ENCODE data around the gene SLC45A1.
"Not testable (repeated sequence)": the region's sequence is repeated elsewhere in the genome, so short reads cannot be mapped to it uniquely, and the experiment has no call there.

The SLC45A1 gene

DNA sequence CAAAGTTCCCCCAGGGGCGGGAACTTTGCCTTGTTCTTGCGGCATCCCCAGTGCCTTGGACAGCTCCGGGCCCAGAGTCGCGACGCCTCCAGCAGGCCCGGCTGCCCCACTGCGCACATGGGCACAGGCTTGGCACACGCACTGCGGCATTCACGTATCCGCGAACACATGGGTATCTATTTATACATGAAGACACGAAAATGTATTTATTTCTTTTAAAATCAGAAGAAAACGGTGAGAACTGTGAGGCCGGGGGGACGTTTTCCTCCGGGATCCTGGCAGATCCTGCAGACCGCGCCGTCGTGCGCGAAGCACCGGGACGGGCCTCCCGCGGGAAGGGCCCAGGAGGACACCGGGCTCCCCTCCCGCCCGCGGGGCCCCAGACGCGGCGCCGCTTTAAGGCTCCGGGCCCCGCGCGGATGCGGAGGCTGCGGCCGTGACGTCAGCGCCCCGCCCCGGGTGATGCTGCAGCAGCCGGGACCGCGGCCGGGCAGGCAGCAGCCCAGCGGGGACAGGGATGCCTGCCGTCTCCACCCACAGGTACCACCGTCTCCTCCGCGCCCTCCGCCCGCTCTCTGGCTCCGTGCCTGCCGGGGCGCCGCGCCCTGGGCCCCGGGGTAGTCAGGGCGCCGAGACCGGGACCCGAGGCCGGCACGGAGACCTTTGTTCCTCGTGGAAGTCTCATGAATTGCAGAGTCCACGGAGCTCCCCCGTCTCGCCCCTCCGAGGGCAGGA, at the start of gene SLC45A1:
TSS of gene SLC45A1 (plus strand) at position 468 of the 735 bp plus-strand sequence. CDS start 6,216 bp downstream, outside the sequence.
- peak; percentile 58 to 67 for DNase-seq (ENCODE audit: low read depth in 2 of 2)

DNA sequence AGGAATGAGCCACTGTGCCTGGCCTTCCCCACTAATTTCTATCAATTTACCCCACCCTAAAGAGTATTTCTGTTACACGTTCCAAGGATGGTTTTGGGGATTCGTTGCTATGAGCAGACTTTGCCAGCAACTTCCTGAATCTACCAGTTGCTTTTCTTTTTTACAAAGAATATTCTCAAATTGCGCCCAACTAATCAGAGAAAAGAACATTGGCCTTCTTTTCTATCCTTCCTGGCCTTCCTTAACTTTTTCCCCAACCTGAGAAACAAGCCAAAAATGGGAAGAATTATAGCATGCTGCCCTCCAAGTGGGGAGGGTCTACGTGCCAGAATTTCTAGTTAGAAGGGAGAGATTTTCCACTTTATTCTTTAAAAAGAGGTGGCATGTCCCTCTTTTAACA, 44.9 kb upstream of the SLC45A1 start:
- DNase-seq (ENCODE audit: low read depth in 2 of 2) = no peak

DNA sequence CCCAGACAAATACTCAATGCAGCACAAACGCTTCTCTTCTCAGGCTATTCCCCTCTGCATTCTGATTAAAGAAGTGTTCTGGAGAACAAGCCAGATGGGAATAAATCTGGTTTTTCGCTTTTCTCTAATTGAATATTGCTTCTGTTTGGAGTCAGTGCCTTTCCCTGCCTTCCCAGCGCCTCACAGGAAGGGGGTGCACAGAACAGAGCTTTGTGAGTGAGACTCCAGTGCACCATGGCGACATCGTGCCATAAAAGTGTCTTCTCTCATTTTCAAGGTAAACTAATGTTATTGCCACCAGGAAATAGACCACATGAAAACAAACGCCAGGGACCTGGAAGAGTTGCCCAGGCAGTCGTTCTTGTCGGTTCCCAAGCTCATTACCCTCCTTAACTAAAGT, 43.6 kb upstream of the SLC45A1 start:
- no peak for DNase-seq (ENCODE audit: low read depth in 2 of 2)

DNA sequence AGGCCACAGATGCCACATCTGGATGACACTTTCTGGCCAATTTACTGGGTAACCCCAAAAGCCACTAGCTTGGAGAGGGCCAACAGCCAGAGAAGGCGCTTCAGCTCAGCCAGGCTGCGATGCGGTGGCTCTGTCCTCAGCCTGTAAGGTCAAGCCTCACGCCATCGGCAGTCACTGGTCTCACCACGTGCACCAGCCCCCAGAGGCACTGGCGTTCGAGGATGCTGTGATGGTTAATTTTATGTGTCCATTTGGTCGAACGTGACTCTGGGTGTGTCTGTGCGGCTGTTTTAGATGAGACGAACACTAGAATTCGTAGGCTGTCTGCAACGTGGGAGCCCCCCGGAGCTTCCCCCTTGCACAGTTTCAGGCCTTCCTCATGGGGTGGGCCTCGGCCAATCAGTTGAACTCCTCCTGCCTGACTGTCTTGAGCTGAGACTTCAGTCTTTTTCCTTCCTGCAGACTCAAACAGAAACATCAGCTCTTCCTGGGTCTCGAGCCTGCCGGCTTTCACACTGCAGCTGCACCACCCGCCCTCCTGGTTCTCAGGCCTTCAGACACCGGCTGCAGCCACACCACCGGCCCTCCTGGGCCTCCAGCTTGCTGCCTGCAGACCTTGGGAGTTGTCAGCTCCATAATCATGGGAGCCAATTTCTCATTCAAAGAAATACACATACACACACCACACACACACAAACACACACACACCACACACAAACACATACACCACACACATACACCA, 41.6 kb upstream of the SLC45A1 start:
- no peak for DNase-seq (ENCODE audit: low read depth in 2 of 2)

DNA sequence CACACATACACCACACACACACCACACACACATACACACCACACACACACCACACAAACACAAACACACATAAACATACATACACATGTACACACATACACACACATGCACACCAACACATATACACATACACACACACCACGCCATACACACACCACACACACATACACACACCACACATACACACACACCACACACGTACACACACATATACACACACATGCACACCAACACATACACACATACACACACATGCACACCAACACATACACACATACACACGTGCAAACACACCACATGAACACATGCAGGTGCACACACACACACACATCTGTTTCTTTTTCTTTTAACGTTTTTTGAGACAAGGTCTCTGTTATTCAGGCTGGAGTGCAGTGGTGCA, 41.0 kb upstream of the SLC45A1 start:
- no peak for DNase-seq (ENCODE audit: low read depth in 2 of 2)

DNA sequence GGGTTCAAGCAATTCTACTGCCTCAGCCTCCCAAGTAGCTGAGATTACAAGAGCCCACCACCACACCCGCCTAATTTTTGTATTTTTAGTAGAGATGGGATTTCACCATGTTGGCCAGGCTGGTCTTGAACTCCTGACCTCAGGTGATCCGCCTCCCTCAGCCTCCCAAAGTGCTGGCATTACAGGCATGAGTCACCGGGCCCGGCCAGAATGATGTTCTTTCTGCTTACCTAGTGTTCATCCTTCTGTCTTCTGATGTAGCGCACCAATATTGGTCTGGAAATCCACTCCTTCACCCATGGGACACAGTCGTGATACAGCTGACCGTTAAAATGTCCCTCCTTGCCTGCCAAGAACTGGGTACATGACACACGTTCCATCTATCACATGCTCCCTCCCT, 39.2 kb upstream of the SLC45A1 start:
- not testable (repeated sequence) for DNase-seq (ENCODE audit: low read depth in 2 of 2)

DNA sequence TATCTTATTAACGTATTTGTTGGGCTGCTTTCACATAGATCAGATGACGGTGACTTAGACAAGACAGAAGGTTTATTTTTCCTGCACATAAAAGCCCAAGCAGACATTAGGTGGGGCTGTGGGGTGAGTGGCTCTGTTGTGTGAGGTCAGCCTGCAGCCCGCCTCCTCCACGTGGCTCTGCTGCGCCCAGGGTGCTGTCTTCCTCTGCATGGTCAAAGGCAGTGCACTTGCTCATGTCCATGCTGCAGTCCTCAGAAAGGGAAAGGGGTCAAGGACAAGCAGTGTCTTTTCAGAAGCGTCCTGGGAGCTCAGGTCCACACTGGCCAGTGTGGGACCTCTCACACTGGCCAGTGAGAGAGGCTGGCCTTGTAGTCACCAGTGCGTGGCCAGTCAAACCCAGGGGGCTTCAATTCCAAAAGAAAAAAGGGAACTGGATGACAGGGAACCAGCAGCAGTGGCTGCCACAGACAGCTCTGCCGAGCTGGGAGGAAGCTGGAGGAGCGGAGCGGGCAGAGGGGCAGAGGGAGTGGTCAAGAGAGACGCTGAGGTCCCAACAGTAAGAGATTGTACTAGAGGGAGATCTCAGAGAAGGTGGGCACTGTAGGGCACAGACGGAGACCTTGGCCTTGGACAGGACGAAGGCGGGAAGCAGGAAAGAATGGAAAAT, 35.9 kb upstream of the SLC45A1 start:
- DNase-seq (ENCODE audit: low read depth in 2 of 2) = no peak

DNA sequence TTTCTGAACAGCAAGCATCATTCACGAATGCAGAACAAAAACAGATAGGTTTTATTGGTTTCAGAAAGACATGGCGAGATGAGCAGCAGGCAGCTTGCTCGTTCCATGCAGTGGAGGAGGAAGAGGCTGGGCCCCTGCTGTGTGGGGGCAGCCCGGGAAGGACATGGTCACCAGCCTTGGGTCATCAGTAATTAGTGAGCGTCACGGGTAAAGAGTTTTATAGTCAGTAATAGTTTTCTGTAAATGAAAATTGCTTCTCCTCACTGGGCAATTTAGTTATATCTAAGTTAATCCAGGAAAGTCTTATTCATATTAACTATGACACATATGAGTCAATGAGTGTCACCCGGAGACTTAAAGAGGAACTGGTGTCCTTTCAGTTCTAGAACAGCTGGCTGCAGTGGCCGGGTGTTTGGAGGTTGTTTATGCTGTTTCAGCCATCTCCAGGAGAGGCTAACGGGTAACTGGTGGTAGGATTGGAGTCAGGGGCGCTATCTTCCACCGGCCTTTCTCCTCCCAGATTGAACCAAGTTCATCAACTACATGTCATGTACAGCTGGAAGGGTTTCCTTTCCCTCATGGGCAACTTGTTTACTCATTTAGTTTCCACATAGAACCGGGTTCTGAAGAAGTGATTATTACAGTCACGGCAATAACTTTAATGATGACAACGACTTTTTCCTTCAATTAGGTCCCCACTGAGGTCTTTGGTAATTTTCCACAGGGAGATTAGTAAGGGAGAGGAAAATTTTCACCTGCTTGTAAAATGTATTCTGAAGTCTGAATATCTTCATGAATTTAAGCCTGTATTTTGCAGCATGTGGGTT, 34.6 kb upstream of the SLC45A1 start:
- no peak for DNase-seq (ENCODE audit: low read depth in 2 of 2)

DNA sequence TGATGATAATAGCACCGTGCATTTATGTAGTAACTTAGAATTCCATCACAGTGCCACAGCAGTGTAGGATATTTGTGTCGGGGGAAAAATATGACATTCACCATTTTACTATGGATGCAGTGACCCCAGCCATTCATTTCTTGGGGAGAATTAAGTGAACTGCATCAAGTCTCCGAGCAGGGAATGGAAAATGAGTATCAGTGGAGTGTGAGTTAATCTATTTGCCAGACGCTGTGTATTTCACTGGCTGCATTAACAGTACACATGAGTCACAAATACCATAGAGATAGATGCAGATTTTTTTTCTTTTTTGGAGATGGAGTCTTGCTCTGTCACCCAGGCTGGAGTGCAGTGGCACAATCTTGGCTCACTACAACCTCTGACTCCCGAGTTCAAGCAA, 33.8 kb upstream of the SLC45A1 start:
- no peak for DNase-seq (ENCODE audit: low read depth in 2 of 2)

DNA sequence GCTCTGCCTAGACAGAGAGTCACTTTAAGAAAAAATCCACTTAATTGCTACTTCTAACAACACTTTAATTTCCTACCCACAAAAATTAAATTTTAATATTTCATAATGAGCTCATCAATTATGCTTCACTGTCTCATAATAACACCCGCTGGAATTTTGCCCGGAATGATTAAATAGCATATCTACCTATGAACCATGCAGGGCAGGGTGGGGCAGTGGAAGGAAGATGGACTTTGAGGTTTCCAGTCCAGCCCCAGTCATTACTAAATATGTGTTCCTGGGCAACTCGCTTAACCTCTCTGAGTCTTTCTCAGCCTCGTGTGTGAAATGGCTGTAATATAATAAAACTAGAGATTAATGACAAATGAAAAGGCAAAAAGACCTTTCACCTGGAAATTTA, 32.8 kb upstream of the SLC45A1 start:
- no peak for DNase-seq (ENCODE audit: low read depth in 2 of 2)

DNA sequence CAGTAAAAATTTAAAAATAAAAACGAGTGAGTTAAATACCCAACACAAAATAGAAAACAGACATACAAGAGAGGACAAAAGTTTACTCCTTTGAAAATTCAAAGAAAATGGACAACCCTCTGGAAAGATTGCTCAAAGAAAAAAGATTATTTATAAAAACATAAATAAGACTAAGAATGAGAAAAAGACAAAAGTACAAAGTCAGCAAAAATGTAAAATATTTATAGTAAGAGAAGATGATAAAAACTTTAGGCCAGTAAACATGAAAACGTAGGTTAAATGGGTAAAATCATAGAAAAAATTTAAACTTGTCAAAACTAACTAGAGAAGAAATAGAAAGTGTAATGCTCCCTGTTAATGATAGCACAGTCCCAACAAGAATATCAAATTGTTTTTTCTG, 31.9 kb upstream of the SLC45A1 start:
- DNase-seq (ENCODE audit: low read depth in 2 of 2) = no peak

DNA sequence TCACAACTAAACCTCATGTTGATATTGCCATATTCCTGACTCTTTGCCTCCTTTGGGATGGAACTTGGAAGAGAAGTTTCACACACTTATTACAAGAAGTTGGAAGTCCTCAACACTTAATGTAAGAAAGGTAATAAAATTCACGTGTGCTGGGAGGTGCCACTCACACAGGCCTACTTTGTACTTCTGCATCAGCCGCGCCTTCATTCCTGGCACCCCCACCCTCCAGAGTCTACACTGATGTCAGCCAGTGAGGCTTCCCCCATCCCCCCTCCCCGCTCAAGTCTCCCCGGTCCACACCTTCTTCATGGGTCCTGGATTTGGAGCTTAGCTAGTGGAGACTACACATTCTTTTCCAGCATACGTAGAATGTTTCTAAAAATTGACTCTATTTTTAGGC, 24.8 kb upstream of the SLC45A1 start:
- no peak for DNase-seq (ENCODE audit: low read depth in 2 of 2)

DNA sequence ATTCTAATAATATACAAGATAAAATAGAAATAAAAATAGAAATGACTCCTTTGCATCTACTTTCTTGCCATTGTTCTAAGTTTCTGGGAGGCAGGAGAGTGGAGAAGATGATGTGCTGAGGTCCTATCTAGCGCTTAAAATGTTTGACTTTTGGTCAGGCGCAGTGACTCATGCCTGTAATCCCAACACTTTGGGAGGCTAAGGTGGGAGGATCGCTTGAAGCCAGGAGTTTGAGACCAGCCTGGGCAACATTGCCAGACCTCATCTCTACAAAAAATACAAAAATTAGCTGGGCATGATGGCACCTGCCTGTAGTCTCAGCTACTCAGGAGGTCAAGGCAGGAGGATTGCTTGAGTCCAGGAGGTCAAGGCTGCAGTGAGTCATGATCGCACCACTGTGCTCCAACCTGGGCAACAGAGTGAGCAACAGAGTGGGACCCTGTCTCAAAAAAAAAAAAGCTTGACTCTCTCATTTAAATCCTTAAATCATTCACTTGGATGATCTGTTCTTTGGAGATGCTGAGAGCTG, 24.2 kb upstream of the SLC45A1 start:
- no peak for DNase-seq (ENCODE audit: low read depth in 2 of 2)

DNA sequence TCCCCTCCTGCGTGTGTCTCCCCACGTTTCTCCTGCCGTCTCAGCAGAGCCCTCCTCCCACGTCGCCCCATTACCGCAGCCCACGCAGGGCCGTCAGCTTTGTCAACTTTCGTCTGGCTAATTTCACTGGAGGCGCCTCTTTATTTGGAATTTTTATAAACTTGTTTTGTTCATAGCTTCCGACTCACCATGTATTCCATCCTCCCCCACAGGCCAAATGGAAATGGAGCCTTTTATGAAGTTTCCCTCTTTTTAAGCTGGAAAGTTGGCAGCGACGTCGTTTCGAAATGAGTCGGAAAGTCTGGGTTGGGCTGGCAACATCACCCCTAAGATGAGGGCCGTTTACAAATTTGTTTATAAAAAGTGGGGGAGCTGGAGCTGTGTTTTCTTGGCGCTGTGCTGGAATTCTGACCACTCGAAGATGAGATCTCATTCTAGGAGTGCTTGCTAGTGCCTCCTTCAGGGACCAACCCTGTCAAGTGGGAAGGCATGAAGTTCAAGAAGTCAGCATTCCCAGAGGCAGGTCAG, 23.7 kb upstream of the SLC45A1 start:
- no peak for DNase-seq (ENCODE audit: low read depth in 2 of 2)

DNA sequence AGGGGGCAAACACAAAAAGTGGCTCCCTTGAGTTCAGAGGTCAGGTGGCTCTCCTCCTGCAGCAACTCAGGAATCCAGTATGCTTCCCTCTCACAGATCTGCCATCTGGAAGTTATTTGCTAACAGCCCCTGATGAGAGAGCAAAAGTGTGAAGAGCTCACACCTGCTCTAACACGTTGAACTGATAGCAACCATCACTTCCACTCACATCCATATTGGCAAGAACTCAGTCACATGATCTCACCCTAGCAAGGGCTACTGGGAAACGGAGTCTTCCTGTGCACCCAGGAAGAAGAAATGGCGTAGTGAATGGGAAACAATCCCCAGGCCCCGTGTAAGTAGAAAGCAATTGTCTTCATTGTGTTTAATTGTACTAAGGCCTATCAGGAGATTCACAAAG, 20.7 kb upstream of the SLC45A1 start:
- no peak for DNase-seq (ENCODE audit: low read depth in 2 of 2)

DNA sequence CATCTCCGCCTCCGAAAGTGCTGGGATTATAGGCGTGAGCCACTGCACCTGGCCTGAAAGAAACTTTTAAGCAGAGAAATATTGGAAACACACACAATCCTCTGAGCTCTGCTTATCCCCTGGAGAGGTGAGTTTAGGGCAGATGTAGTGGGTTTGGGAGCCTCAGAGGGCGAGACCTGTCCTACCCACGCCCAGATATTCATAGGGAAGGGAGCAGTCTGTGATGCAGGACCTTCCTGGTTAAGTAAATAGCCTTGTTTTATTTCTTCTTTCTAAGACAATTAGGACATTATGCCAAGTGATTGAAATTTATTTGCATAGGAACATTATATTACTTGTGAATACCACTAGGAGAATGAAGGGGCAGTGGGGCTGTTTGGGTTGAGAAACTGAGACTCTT, 18.0 kb upstream of the SLC45A1 start:
- no peak for DNase-seq (ENCODE audit: low read depth in 2 of 2)

DNA sequence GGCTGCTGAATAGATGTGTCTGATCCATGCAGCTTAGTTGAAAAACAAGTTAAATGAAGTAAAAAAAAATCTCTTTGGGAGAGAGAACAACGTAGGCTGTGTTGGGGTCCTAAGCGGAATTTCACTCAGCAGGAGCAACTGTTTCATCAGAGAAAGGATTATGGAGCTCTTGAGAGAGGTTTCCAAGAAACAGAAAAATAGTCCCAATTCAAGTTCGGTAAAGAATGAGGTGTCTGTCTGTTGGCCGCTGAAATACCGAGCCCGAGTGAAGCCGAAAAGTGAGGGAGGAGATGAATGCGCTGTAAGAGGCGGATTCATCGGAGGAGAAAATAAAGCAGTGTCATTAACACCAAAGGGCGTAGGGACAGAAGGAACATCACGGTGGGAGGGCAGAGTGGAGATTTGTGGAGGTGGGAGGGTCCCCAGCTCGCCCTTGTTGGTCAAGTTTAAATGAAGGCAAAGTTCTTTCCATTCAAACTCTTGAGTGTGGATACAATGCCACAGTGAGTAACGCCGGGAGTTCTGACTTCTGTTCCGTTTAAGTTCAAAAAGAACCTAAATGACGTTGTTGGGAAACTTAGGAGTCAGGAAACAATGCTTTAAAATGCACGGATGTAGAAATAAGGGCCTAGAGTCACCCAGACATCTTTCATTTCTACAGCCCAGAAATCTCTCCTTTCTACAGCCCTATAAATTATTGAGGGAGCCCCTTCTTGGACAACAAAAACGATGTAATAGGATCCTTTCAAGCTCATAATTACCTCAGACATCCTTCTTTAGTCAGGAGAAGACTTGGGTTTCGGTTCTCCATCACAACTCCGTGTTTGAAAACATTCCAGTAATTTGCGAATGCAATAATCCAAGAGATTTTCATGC, 15.6 kb upstream of the SLC45A1 start:
- no peak for DNase-seq (ENCODE audit: low read depth in 2 of 2)

DNA sequence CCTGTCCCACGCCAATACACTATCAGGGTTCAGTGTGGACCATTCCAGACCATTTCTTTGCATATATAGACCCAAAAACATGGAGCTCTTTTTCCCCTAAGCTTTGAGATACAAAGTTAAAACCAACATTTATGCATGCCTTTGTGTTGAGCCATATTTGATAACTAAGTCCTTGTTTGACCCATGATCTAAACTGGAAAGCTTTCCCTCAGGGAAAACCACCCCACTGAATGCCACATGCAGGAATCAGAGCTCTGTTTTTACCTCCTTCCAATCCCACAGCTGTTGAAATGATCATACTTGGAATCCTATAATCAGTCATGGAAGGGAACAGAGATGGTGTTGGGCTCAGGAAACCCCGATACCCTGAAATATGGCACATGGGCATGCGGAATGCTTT, 14.8 kb upstream of the SLC45A1 start:
- DNase-seq (ENCODE audit: low read depth in 2 of 2) = no peak

DNA sequence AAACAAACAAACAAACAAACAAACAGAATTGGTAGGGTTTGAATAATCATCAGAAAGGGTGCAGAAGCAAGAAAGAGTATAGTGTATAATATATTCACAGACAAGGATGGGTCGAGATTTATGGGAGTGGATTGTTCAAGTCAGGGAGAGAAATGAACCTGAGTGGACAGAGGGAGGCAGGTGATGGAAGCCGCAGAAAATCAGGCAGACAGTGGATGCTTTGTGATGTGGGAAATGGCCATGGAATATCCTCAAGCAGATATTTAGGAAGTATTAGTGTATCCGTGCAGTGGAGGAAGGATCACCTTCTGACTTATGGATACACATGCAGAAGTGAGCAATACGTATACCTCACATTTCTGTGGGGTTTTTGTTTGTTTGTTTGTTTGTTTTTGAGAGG, 14.0 kb upstream of the SLC45A1 start:
- no peak for DNase-seq (ENCODE audit: low read depth in 2 of 2)

DNA sequence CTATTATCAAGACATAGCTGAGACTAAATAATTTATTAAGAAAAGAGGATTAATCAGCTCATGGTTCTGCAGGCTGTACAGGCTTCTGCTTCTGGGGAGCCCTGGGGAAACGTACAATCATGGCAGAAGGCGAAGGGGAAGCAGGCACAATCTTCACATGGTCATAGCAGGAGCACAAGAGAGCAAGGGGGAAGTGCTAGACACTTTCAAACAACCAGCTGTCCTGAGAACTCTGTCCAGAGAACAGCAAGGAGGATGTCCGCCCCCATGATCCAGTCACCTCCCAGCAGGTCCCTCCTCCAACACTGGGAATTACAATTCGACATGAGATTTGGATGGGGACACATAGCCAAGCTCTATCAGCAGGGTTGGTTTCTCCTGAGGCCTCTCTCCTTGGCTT, 10.3 kb upstream of the SLC45A1 start:
- DNase-seq (ENCODE audit: low read depth in 2 of 2) = no peak

Data from stimulated activated CD4-positive, alpha-beta T cell treated with anti-CD3 and anti-CD28 coated beads, Interleukin-1b, Interleukin-23, amount 100 ng/mL, for 1 hour (primary cell).